NCI-H748 (cell line): Measurements from ENCODE around the gene PDGFRB.

Experiments
- DNase-seq: peaks from one replicate; lab custom pipeline; 2025; ENCODE audit not compliant: unreplicated experiment; lab: John Stamatoyannopoulos, UW

Gene PDGFRB

GRCh38 chr5:150182774-150183173, 27.1 kb upstream of the PDGFRB start:
- no peak for DNase-seq

- DNase-seq = no peak
These were observed 26.3 kb upstream of the PDGFRB start for GRCh38 chr5:150181766-150182545.

GRCh38 chr5:150181027-150181426, 25.4 kb upstream of the PDGFRB start:
- DNase-seq = no peak

GRCh38 chr5:150180241-150181026, 24.8 kb upstream of the PDGFRB start:
- DNase-seq = no peak

- DNase-seq = no peak
These were observed 23.5 kb upstream of the PDGFRB start for GRCh38 chr5:150179019-150179620.

GRCh38 chr5:150178262-150178661, 22.6 kb upstream of the PDGFRB start:
- no peak for DNase-seq

GRCh38 chr5:150177721-150178120, 22.1 kb upstream of the PDGFRB start:
- DNase-seq = no peak

- no peak for DNase-seq
These were observed 21.3 kb upstream of the PDGFRB start for GRCh38 chr5:150176745-150177477.

- no peak for DNase-seq
These were observed 19.9 kb upstream of the PDGFRB start for GRCh38 chr5:150175536-150175935.

- DNase-seq = no peak
These were observed 19.4 kb upstream of the PDGFRB start for GRCh38 chr5:150175076-150175475.

GRCh38 chr5:150174285-150174684, 18.6 kb upstream of the PDGFRB start:
- DNase-seq = no peak

- no peak for DNase-seq
These were observed 17.5 kb upstream of the PDGFRB start for GRCh38 chr5:150173161-150173560.

GRCh38 chr5:150172556-150172955, 16.9 kb upstream of the PDGFRB start:
- no peak for DNase-seq

- DNase-seq = no peak
These were observed 16.5 kb upstream of the PDGFRB start for GRCh38 chr5:150172145-150172544.

- no peak for DNase-seq
These were observed 13.2 kb upstream of the PDGFRB start for GRCh38 chr5:150168864-150169263.

- DNase-seq = no peak
These were observed 12.3 kb upstream of the PDGFRB start for GRCh38 chr5:150167908-150168307.

GRCh38 chr5:150167512-150167850, 11.8 kb upstream of the PDGFRB start:
- no peak for DNase-seq

- DNase-seq = no peak
These were observed 11.2 kb upstream of the PDGFRB start, which contains the start of gene CDX1 for GRCh38 chr5:150166650-150167511. TSS of gene CDX1 (plus strand) at chr5:150166778. CDS start at chr5:150166877, 99 bp downstream.

- DNase-seq = no peak
These were observed 10.5 kb upstream of the PDGFRB start for GRCh38 chr5:150166037-150166649.
